Stimulated activated CD4-positive, alpha-beta T cell treated with anti-CD3 and anti-CD28 coated beads, Interleukin-1b, Interleukin-23, amount 100 ng/mL, for 48 hours (primary cell): ENCODE results near the gene FAM240B.

Experiments used
- DNase-seq: peaks from one replicate; pipeline ENCODE4 v3.0.0-alpha.2; 2020

The FAM240B gene

DNA sequence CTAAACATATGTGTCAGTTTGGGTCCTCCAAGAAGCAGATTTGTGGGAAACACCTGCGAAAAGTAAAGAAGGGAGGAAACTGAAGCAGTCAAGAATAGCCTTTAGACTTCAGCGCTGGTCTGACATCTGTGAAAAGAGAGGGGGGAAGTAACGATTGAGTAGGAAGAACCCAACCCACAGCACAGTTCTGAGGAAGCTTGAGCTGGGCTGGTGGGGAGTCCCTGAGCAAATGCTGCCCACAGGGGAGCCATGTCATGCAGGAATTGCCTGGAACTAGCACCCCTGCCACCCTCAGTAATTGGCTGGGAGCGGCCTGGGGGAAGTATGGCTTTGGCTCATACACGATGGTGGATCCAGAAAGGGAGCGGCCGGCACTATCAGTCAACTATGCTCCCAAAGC, 20.6 kb downstream of the FAM240B start:
- DNase-seq, result no peak

DNA sequence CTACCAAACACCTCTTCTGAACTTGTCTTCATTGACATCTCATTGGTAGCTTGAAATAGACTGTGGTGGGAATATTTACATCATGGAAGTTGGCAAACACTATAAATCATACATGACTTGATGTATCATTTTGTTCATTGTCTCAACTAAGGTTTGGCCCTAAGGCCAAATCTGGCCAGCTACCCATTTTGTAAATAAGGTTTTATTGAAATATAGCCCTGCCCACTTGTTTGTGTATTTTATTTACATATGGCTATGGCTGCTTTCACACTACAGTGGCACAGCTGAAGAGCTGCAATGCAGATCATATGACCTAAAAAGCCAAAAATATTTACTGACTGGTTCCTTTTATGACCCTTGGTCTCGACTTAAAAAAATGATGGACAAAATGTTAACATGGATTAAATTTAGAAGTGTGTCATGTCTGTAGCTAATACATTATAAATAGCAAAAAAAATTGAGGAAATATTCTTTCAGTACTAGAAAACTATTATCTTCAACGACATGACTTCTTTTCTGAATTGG, 22.1 kb downstream of the FAM240B start:
- DNase-seq, result no peak

DNA sequence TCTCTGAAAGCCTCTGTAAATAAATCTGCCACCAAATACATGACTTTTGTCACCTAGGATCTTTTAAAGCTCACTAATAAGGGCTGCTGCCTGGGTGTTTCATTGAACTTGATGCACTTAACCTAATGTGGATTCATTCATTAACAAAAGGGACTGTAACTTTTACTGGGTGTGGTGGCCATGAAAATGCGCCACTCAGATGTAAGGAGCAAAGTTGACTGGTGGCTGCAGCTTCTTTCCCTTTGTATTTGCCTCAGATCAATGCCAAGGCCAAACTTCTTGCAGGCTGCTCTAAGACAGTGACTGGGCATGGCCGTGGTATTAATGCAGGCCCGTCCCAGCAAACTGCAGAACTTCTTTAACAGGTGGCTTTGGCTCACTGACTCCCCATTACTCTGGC, 22.9 kb downstream of the FAM240B start:
- no peak for DNase-seq

DNA sequence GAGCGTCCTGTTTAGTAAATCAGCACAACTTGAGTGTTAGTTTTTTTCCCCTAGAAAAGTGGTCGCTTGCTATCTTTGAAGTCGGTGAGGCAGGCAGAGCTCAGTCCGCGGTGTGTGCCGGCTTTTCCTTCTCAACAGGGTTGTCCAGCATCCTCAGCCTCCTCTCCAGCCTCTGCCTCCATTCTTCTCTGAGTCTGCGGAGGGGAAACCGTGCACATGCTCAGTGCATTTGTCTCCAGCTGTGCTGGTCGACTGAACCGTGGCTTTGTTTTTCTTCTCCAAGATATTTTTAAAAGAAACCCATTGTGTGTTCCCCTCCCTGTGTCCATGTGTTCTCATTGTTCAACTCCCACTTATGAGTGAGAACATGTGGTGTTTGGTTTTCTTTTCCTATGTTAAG, 25.3 kb downstream of the FAM240B start:
- no peak for DNase-seq

DNA sequence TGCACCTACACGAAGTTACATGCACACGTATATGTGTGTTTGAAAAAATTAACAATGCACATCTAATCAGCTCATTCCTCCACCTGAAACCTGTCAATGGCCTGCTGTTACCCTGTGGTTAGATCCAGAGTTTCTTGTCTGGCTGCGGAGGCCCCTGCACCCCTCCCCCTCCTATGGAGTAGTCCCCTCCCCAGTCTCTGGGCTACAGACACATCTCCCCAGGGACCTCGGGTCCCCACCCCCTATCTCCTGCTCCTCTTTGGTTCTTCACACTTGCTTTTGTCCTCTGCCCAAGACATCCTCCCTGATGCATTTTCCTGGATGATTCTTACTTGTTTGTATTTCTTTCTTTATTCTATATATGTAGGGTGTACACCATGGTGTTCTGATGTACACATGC, 27.2 kb downstream of the FAM240B start:
- DNase-seq, result no peak

DNA sequence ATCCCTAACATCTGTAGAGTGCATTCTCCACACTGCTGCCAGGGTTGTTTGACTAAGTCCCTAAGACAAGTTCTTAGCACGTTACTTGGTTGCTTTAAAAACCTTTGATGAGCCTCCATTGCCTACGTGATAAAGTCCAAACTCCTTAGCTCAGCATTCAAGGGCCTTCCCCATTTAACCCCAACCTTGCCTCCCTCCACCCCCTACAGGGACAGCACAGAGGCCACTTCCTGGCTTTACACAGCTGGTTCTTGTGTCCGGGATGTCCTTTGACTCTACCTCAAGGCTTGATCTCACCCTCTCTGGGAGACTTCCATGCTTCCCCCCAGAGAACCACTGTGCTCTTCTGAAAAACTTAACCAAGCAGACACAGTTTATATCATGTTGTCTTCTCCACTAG, 29.4 kb downstream of the FAM240B start:
- no peak for DNase-seq

DNA sequence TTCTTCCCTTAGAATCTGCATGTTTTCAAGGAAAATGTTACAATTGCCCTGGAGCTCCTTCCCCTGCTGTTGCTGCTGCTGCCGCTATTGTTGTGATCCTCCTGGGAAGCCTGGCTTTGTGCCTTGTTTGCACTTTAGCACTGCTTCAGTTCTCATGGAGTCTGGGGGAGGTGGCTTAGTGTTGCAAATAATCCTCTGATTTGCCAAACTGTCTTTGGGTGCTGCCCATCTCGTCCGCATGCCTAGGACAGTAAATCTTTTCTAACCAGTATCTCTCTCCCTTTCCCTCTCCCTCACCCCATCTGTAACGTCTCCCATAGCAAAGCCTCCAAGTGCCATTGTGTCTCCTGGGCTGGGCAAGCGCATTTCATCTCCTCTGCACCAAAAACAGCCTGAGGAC, 30.3 kb downstream of the FAM240B start:
- DNase-seq, result no peak

DNA sequence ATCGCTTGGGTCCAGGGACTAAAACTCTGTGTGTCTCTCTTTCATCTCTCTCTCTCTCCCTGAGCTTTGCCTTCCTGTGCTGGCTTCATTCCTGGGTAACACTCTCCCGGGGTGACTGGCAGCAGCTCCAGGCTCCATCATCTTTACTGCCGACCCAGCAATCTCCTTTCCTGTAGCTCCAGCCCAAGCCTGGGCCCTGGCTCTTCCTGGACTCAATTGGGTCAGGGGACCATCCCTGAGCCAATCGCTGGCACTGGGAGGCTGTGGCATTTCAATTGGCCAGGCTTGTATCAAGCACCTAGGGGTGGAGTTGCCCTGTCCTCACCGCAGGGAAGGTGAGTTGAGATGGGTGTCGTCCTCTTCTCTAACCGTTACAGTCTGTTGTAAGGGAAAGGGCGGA, 31.9 kb downstream of the FAM240B start:
- no peak for DNase-seq

DNA sequence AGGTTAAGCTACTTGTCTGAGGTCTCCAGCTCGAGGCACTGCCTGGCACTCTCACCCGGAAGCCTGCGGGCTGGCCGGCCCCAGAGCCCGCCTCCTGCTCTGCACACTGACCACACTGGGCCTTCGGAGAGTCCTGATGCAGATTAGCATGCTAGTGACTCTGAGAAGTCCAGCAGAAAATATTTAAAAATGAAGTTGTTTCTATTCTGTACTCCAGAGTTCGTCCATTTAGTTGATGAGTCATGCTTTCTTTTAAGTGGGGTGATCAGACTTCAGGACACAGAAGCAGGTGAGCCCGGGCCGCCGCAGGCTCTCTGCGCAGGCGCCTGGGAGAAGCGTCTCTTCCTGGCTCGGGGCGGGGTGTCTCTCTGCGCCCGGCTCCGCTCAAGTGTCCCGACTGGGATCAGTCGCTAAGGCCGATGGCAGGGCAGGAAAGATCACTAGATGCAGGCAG, 32.5 kb downstream of the FAM240B start:
- DNase-seq, result peak; percentile 37

DNA sequence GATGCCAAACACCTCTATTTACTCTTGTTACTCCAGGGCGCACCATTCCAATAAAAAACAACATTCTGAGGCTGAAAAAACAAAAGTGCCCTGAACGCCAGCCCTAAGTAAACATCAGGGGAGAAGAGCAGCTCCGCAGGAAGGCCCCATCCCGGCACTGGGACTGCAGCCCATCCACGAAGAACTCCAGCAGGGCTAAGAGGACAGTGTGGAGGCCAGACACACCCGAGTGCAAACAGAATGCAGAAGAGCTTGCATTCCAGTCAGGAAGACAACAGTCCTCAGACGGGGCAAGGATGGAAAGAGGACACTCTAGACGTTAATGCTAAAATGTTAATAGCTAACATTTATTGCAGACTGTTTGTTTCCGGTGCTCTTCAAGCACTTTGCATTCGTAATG, 33.0 kb downstream of the FAM240B start:
- DNase-seq, result no peak

DNA sequence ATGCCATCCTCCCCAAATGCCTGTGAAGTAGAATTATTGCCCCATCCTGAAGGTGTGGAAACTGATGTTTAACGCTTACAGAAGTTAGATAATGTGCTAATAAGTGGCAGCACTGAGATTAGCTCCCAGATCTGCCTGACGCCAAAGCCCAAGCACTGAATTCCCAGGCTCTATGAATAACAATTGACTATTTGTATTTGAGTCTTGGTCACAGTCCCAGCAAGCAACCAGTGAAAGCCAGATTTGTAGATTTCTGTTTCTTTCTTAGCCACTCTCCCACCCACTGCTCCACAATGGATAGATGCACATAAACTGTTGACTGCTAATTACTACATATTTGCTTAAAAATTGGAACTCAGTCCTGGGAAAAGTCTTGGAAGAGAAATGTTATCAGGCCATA, 34.4 kb downstream of the FAM240B start:
- no peak for DNase-seq

DNA sequence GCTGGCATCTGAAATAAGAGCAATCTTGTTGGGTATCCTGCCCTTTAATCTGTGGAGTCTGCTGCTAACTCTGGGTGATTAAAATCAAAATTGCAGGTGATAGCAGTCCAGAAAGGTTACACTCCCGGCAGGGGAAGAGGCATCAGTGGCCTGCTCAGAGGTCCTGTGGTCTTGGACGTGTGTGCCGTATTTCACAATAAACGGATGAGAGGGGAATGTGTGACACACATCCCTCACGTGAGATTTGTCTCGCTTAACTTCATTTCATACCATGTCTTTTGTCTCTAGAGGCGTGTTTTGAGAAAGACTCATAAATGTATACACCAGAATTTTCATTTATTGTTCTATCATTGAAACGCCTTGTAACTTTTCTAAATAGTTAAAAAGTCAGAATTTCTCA, 36.6 kb downstream of the FAM240B start:
- DNase-seq, result no peak

DNA sequence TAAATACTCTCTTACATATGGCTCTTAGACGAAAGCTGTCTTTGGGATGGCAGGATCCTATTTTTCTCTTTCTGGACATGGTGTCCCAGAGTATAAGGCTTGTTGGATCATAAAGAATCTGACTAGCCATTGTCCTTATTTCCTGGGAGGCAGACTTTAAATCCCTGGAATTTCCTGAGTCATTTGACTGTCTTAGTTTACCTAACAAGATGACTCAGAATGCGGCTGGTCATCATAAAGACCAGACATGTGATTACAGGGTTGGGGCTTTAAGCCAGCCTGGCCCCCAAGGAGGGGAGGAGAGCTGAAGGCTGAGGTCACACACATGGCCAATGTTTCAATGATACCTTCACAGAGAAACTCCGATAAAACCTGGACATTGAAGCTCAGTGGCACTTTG, 37.2 kb downstream of the FAM240B start:
- DNase-seq, result no peak

DNA sequence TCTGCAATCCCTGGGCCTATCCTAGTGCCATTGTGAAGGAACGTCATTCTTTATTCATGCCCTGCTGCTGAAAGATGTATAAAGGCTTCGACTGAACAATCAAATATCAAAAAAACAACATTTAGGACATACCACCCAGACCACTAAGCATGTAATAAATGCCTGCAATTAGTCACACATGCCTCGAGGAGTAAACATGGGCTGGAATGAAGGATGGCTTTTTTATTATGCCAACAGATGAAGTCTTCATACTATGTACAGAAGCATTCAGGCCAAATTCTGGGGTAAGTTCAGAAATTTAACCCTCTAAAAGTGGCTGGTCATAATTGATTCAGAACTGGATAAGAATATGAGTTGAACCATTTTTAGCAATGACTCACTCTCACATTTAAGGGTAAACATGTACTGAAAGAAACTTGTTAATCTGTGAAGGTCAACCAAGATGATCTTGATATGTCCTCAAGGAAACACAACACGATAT, 38.1 kb downstream of the FAM240B start:
- no peak for DNase-seq

DNA sequence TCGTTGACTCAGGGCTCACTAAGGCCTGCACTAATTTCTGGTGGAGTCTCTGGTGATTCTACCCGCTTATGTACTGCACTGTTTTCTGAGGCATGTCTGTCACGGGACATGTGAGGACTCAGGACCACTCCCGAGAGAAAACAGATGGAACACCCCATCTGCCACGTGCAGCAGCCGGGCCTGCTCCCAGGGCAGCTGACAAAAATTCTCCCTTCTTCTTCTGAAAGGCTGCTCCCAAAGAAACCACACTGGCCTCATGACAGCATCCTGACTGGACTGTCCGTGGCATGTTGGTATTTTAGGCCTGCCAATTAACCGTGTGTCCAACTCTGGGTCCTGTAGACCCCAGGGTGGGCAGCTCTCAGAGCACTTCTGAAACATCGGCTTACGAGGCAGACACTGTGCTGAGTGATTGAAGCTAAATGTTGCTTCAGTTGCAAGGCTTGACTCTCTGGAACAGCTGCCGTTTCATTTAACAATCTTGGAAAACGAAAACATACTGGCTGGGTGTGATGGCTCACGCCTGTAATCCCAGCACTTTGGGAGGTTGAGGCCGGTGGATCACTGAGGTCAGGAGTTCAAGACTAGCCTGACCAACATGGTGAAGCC, 39.0 kb downstream of the FAM240B start:
- DNase-seq, result no peak

DNA sequence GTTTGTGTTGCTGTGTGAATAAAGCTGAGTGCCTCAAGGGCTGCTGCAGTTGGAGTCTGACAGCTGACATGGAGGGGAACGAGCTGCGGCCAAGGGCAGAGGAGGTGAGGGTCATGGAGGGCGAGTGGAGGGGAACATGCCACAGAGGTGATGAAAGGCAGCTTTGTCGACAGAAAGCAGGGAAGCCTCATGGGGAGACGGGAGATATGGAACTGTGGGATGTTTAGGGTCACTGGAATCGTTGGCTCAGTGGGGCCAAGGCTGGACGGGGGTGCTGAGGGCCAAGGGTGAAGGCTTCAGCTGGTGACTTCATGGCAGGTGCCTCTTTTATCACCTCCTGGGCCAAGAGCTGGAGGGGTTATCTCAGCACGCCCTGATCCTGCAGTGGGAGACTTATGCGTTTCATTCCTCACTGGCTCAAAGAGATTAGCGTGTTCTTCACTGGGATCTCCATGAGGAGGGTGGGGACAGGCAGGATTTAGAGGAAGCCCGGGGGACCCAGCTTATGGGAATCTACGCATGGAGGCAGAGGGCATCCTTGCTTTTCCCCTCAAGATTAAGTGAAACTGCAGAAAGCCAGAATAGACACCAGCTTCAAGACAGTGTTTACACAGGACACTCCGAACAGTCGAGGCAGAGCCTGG, 42.2 kb downstream of the FAM240B start:
- DNase-seq, result no peak

DNA sequence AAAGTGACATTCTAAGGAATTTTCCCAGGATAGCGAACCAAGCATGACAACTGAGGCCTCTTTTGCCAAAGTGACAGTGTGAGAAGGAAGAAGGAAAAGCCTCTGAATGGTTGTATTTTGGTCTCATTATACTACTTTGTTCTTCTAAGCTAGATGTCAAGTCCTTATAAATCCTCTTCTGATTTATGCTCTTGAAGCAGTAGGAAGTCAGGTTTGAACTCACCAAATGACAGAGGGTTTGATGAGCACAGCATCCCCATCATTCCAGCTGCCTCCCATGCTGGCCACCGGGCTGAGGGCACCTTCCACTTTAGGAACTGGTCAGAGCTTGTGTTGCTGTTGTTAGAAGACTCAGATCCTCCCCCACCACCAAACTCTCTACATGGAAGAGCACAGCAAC, 44.1 kb downstream of the FAM240B start:
- DNase-seq, result no peak

DNA sequence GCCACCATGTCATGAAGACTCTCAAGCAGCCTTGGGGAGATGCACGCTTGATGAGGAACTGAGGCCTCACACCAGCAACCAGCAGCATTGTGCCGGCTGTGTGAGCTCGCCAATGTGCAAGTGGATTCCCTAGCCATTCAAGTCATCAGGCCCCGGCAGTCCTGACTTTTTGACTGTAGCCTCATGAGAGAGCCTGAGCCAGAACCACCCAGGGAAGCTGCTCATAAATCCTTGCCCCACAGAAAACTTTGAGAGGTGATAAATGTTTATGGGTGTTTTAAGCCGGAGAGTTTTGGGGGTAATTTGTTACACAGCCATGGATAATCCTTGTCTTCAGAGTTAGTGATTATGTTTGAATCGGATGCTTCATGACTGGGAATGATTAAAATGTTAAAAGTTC, 44.7 kb downstream of the FAM240B start:
- DNase-seq, result no peak

DNA sequence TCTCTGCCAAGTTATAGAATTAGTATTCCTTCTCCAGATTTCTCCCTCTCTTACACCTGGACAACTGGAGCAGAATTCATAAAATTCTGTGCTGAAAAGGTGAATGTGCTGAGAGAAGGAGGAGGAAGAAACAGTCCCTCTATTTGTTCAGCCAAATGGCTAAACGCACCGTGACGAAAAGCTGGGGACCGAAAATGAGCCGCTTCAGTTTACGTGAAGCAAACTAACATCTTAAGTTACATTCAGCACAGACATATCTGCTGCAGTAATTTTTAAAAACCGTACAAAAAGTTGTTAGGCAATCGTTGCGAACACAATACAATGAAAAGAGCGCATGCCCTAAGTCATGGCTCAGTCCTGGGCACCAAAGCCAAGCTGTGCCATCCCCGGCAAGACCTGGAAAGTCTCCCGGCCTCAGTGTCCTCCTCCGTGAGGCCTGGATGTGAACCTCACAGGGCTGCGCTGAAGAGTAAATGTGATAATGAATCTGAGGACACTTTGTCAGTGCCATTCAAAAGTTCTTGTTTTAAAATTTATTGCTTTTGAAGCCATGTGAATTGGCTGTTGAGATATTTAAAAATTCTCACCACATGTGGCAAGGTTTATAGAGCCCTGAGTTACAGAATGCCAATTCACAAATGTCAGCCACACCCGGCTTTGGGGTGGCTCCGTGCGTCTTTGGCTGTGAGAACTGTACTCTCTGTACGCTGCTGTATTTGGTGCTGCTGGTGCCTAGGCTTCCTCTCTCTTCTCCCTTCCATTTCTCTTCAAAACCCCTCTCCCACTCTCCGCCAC, 46.3 kb downstream of the FAM240B start:
- no peak for DNase-seq

DNA sequence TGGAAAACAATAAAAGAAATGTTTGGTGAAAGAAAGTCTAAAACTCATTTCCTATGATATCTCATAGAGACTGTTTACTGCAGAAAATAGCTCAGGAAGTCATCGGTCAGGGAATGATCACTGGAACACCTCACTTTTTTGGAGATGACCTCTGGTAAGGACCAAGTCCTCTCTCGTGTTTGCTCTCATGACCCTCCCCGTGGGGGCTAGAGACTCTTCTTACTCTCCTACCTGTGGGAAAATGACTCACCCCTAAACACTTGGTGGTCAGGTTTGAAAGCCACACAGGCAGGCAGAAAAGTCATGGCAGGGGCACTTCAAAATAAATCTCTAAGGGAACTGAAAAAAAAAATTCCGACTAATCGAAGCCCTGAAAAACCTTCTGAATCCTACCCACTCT, 48.2 kb downstream of the FAM240B start:
- no peak for DNase-seq

DNA sequence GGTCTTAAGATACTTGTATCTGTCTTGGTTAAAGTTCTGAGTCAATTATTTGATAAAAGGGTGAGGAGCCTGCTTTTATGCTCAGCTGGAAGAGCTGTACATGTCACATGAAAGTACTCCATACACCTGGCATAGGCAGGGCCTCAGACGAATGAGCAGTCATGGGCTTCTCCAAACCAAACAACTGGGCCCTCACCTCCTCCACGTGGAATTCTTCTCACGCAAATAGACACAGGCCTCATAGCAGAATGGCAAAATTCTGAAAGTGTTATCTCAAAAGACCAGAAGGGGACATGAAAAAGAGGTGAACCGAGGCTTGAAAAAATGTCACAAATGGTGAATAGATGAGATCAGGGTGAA, 48.6 kb downstream of the FAM240B start:
- no peak for DNase-seq

DNA sequence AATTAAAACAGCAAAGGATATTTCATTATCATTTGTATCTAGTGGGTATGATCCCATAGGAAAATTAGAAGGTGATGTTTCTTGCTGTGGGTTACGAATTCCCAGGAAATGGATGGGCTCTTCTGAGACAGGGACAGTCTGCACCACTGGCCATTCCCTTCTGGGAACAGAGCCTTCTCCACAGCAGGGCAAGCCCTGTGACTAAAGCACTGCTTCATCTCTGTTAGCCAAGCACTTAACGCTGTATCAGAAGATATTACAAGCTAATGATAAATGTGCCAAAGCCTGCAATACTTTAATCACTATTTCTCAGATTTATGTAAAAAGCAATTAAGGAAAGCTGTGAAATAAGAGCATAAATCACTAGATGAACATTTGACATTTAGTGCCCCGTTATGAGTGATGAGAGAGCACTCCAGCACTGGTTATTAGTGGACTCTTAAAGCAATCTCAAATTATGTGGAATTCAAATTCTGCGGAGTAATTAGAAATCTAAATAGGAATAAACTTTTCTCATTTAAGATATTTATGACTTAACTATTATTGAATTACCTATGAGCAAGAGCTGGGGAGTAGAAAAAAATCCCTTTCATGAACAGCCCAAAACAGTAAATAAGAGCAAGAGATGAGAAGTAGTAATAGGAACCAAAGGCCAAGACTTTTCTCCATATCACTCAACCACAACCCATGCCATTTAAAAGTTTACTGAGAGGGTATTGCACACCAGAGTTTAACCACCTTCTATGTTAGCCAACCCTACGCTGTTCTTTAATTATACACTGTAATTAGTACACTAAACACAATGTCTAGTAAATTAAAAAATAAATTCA, 49.2 kb downstream of the FAM240B start:
- no peak for DNase-seq
